ENCODE measurements around the gene TMPRSS5.
"Not testable (repeated sequence)": the region's sequence is repeated elsewhere in the genome, so short reads cannot be mapped to it uniquely, and the experiment has no call there.

Gene TMPRSS5

DNA sequence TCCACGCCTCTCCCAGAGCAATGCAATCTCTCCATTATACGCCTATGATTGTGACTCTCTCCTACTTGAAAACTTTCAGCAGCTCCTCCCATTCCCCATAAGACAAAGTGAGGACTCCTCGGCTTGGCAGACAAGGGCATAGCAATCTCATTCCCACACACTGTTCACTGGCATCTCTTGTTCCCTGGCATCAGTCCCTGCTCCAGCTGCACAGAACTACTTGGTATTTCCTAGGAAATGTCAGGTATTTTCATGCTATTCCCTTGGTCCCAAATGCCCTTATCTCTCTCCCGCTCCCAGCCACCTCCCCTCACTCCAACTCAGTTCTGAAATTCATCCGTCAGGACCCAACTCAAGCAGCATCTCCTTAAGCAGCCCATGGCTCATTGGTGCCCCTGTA lies 28.4 kb downstream of the TMPRSS5 start:
- no peak overlapping the region for H3K4me3 ChIP-seq (replicated peaks in 1 of 2; ENCODE audit: low read depth in 2 of 2, low read length in 2 of 2)
- TF ChIP-seq, protein P1, sequence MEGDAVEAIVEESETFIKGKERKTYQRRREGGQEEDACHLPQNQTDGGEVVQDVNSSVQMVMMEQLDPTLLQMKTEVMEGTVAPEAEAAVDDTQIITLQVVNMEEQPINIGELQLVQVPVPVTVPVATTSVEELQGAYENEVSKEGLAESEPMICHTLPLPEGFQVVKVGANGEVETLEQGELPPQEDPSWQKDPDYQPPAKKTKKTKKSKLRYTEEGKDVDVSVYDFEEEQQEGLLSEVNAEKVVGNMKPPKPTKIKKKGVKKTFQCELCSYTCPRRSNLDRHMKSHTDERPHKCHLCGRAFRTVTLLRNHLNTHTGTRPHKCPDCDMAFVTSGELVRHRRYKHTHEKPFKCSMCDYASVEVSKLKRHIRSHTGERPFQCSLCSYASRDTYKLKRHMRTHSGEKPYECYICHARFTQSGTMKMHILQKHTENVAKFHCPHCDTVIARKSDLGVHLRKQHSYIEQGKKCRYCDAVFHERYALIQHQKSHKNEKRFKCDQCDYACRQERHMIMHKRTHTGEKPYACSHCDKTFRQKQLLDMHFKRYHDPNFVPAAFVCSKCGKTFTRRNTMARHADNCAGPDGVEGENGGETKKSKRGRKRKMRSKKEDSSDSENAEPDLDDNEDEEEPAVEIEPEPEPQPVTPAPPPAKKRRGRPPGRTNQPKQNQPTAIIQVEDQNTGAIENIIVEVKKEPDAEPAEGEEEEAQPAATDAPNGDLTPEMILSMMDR (IDR thresholded peaks at IDR 0.05; ENCODE audit: low read depth, low read length): no peak
- DNase-seq (ENCODE audit: low read depth in 2 of 2): no peak

DNA sequence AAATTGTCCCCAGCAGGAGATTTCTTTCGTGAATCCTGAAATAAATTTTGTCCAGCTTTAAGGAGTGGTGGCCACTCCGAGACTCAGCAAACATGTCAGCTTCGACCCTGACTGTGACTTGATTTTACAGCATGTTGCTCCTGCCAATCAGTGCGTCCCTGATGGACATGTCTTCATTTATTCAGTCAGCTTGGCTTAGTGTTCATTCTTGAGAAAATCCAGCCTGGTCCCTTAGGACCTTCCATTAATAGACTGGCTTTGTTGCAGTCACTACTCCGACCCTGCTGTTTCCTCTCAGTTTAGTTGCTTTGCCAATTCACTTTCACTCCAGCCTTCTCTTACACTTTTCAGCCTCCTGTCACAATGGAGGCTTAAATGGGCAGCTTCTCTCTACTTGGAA lies 30.5 kb downstream of the TMPRSS5 start:
- peak; percentile 26 to 28 for DNase-seq (ENCODE audit: low read depth in 2 of 2)
- no peak overlapping the region for H3K4me3 ChIP-seq (replicated peaks in 1 of 2; ENCODE audit: low read depth in 2 of 2, low read length in 2 of 2)
- TF ChIP-seq, protein P1 (IDR thresholded peaks at IDR 0.05; ENCODE audit: low read depth, low read length): no peak

DNA sequence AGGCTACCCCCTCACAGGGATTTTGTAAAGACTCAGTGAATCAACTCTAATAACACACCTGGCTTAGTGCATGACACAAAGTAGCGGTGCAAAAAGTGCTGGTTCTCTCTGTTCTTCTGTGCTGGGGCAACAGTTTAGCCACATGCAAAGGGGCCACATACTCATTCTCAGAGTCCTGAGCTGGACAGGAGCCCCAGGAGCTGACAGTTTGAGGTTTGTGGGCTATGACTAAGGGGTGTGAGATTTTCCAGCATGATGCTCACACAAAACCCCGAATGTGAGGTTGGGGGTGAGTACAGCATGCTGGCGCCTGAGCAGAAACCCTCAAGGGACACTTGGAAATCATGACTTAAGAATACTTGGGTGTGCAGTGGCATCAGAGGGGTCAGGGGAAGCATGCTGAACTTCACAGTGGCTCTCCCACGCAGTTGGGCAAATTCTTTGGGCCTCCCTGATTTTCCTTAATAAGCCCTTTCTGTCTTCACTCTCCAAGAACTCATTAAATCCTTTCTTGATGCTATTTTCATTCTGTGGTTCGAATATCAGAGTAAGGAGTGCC lies 31.0 kb downstream of the TMPRSS5 start:
- TF ChIP-seq, protein P1 (IDR thresholded peaks at IDR 0.05; ENCODE audit: low read depth, low read length): no peak
- peak; percentile 84 to 95 for DNase-seq (ENCODE audit: low read depth in 2 of 2)
- H3K4me3 ChIP-seq (replicated peaks in 1 of 2; ENCODE audit: low read depth in 2 of 2, low read length in 2 of 2): no peak overlapping the region

DNA sequence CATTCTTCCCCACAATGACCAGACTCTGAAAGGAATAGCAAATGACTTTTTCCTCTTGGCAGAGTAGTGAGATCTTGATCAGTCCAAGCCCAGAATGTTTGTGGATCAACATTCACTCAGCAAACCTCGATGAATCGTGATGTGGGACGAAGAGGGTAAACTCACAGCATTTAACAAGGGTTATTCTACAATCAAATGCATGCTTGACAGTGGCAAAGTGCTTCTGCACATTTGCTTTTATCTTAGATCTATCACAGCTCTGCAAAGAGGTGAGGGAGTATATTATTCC lies 31.8 kb downstream of the TMPRSS5 start:
- TF ChIP-seq, protein P1 (IDR thresholded peaks at IDR 0.05; ENCODE audit: low read depth, low read length): no peak
- DNase-seq (ENCODE audit: low read depth in 2 of 2): no peak
- H3K4me3 ChIP-seq (replicated peaks in 1 of 2; ENCODE audit: low read depth in 2 of 2, low read length in 2 of 2): no peak overlapping the region

DNA sequence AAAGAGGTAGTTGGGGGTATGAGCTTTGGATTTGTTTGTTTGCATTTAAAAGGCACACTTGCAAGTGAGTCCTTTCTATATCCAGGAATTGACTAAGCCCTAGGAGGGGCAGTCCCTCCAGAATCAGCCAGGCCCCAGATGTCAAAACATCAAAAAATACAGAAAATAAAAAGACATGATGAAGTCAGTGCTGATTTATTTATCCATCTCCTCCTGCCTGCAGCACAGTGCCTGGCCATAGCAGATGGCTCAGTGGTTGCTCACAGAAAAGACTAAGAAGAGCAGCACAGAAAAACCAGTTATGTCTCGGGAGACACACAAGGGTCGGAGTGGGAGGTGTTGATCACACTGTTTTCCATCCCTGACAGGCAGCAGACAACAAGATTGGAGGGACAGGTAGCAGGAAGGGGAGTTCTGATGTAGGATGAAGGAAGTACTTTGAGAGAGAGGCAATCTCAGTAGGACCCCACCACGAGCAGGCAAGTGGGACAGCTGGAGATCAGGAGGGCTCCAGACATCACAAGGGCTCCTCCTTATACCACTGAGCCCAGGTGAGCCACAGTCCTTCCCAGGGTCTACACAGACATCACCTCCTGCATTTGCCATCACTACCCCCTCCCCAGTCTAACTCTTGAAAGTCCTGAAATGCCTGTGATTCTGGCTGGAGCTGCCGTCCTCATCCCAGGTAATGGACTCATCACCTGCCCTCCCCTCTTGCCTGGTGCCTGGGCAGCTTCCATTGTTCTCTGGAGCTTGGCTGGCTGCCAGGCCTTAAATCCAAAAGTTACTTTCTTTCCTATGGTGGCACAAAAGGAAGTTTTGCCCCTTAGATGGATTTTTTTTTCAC lies 32.3 kb downstream of the TMPRSS5 start:
- TF ChIP-seq, protein P1 (IDR thresholded peaks at IDR 0.05; ENCODE audit: low read depth, low read length): no peak
- no peak overlapping the region for H3K4me3 ChIP-seq (replicated peaks in 1 of 2; ENCODE audit: low read depth in 2 of 2, low read length in 2 of 2)
- peak in 1 of 2 donors; percentile 13 for DNase-seq (ENCODE audit: low read depth in 2 of 2)

DNA sequence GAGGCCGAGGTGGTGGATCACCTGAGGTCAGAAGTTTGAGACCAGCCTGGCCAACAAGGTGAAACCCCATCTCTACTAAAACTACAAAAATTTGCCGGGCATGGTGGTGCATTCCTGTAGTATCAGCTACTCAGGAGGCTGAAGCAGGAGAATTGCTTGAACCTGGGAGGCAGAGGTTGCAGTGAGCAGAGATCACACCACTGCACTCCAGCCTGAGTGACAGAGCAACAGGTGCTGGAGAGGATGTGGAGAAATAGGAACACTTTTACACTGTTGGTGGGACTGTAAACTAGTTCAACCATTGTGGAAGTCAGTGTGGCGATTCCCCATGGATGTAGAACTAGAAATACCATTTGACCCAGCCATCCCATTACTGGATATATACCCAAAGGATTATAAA lies 34.2 kb downstream of the TMPRSS5 start:
- not testable (repeated sequence) for DNase-seq (ENCODE audit: low read depth in 2 of 2); H3K4me3 ChIP-seq (replicated peaks in 1 of 2; ENCODE audit: low read depth in 2 of 2, low read length in 2 of 2)

DNA sequence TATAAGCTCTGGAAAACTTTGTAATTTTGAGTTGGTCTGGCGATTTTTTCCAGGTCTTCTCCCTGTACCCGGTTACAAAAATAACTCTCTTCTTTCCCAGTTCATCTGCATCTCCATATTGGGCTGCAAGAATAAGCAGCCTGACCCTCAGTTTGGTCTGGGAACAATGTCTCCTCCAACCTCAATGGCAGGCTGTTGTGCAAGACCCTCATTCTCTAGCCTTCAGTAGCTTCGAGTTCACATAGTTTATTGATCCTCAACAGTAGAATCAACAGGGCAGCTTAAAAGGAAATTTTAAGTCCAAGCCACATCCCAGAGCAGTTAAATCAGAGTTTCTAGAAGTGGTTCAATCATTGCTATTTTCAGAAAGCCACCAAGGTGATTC lies 35.3 kb downstream of the TMPRSS5 start:
- DNase-seq (ENCODE audit: low read depth in 2 of 2): no peak
- TF ChIP-seq, protein P1 (IDR thresholded peaks at IDR 0.05; ENCODE audit: low read depth, low read length): no peak
- no peak overlapping the region for H3K4me3 ChIP-seq (replicated peaks in 1 of 2; ENCODE audit: low read depth in 2 of 2, low read length in 2 of 2)

Data from cardiac fibroblast (primary cell).